ENCODE measurements around the gene NIPAL3.

NIPAL3 gene

GRCh38 chr1:24410750-24411149, 4.9 kb upstream of the NIPAL3 start:
- H4K20me1 ChIP-seq: no peaks in the 10 kb centered on the region
- no peak overlapping the region for H3K27ac ChIP-seq
- H3K36me3 ChIP-seq: no peaks in the 10 kb centered on the region
- no peak overlapping the region for H3K4me3 ChIP-seq
- TF ChIP-seq Cebpa-rat (IDR thresholded peaks at IDR 0.05): no peak
- peaks cover 28% of the 10 kb centered on the region for H3K27me3 ChIP-seq
- H3K4me2 ChIP-seq: no peak overlapping the region
- peaks cover 9% of the 10 kb centered on the region for H3K9me3 ChIP-seq
- H3K4me1 ChIP-seq: peaks cover 10% of the 10 kb centered on the region
- no peak overlapping the region for H3K9ac ChIP-seq

DNA sequence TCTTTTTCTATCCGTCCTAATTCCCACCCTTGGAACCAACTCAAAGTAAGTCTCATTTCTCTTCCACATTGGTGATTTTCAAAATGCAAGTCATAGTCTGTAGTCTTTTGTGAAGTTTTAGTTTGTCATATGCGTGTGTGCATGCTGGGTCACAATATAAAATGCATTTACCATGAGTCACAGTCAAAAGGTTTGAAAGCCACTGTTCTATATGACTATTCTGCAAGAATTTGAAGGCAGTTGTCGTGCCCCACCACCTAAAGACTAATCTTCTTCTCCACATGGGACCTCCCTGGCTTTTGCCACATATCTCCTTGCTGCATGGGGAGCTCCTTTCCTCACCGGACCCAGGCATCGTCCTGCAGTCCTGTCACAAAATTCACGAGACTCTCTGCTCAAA, 3.6 kb upstream of the NIPAL3 start:
- Histone ChIP-seq H3K27ac (no peak overlapping the region), H3K36me3 (no peaks in the 10 kb centered on the region), H3K4me1 (peaks cover 19% of the 10 kb centered on the region), H3K4me3 (no peak overlapping the region), H3K4me2 (no peak overlapping the region), H4K20me1 (peaks cover under 1% of the 10 kb centered on the region; the same call in 1 of the 2 replicates), H3K9me3 (peaks cover 9% of the 10 kb centered on the region), H3K9ac (no peak overlapping the region), H3K27me3 (peaks cover 28% of the 10 kb centered on the region)
- TF ChIP-seq Cebpa-rat (IDR thresholded peaks at IDR 0.05): no peak

DNA sequence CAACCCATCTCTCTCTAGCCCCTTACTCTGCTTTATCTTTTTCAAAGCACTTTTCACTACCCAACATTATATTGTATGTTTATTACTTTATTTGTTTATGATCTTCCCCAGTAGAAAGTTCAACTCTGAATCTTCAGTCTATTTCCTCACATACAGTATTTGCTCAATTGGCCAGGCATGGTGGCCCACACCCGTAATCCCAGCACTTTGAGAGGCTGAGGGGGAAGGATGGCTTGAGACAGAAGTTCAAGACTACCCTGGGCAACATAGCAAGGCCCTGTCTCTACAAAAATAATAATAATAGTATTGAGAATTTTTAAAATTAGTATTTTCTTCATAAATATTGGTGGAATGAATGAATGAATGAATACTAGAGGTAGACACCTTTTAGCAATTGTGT, 3.2 kb upstream of the NIPAL3 start:
- Histone ChIP-seq H4K20me1 (peaks cover 5% of the 10 kb centered on the region), H3K4me1 (peaks cover 23% of the 10 kb centered on the region), H3K27ac (no peak overlapping the region), H3K36me3 (no peaks in the 10 kb centered on the region), H3K4me2 (no peak overlapping the region), H3K27me3 (peaks cover 28% of the 10 kb centered on the region), H3K9me3 (peaks cover 9% of the 10 kb centered on the region), H3K4me3 (no peak overlapping the region), H3K9ac (no peak overlapping the region)
- TF ChIP-seq Cebpa-rat (IDR thresholded peaks at IDR 0.05): no peak

DNA sequence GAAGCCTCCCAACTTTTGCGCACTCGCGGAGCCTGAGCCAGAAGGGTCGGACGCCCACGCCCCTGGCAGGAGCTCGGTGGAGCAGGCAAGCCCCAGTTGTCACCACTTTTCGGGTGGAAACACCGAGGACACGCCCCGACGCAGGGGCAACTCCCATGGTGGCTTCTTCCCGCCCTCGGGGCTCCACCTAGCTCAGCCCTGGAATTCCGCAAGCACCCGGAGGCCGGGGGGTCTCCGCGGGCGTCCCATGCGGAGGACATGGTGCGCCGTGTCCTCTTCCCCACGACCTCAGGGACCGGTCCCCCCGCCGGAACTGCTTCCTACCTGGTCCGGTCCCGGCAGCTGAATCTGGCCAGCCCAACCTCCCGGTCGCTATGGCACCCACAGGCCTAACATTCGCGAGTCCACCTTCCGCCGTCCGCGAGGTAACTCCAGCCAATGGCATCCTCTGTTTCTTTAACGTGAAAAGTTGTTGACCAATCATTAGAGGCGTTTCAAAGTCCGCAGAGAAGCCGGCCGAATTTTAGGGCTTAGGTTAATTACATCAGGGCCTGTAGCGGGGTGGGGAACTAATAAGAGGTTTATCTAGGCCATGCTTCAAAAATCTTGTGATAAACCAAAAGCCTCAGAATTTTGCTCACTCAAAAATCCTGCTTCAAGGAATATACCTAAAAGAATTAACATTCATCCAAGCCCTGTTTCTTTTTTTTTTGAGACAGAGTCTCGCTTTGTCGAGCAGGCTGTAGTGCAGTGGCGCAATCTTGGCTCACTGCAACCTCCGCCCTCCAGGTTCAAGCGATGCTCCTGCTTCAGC, 2.0 kb upstream of the NIPAL3 start, which contains the start of gene STPG1:
TSS of gene STPG1 (minus strand) at position 433 of the 814 bp plus-strand sequence. CDS start 12,394 bp downstream, outside the sequence.
- no peak for TF ChIP-seq Cebpa-rat (IDR thresholded peaks at IDR 0.05)
- H3K4me3 ChIP-seq: peak within 1 kb of the TSS; percentile 68
- H3K4me1 ChIP-seq: peaks cover 28% of the 10 kb centered on the region
- peaks cover 16% of the 10 kb centered on the region for H4K20me1 ChIP-seq
- H3K27ac ChIP-seq: no peak within 1 kb of the TSS
- H3K9me3 ChIP-seq: no peaks in the 10 kb centered on the region
- no peaks in the 10 kb centered on the region for H3K36me3 ChIP-seq
- no peak within 1 kb of the TSS; the same call in 1 of the 2 replicates for H3K9ac ChIP-seq
- H3K27me3 ChIP-seq: peaks cover 28% of the 10 kb centered on the region
- peak within 1 kb of the TSS; percentile 73 for H3K4me2 ChIP-seq

- no peak overlapping the region for H3K9ac ChIP-seq
- peak overlapping the region; percentile 86 for H3K4me2 ChIP-seq
Measured at GRCh38 chr1:24414775-24415333, 748 bp upstream of the NIPAL3 start.

DNA sequence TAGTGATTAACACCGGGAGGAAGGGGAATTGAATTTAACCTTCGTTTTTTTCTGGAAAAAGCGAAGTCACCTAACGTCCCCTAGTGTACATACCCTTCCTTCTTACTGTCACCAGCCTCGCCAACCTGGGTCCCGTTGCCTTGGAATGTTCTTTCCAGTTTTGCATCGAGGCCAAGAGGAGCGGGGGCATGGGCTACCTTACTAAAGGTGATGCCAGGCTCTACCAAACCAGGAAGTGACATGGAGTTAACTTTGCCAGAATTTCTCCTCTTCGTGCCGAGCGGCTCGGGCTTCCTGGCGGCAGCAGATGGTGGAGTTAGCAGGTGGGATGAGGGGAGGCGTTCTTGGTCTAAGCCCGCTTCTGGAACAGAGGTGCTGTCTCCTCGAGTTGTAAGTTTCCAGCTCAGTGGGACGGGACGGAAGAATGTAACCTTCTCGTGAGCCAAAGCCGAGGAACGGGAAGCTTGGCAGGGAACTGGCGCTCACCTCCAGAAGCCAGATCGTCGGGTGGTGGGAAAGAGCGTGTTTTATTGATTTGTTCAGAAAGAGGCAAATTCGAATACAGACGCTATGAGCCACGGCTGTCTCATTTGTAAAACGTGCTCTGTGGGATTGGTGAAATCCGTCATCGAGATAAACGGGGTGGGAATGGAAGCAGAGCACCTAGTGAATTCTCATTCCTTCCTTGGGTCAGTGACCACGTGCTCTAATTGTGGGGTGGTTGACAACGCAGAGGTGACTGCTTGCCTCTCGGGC, 486 bp downstream of the NIPAL3 start:
- H3K4me1 ChIP-seq: peaks cover 28% of the 10 kb centered on the region
- no peaks in the 10 kb centered on the region for H3K9me3 ChIP-seq
- no peak for TF ChIP-seq Cebpa-rat (IDR thresholded peaks at IDR 0.05)
- peaks cover 19% of the 10 kb centered on the region for H3K36me3 ChIP-seq
- peak overlapping the region; percentile 86 for H3K4me2 ChIP-seq
- H3K4me3 ChIP-seq: peak overlapping the region; percentile 75
- peaks cover 28% of the 10 kb centered on the region for H3K27me3 ChIP-seq
- H4K20me1 ChIP-seq: peaks cover 30% of the 10 kb centered on the region
- H3K27ac ChIP-seq: no peak overlapping the region
- peak overlapping the region; percentile 63 for H3K9ac ChIP-seq

More at GRCh38 chr1:24414775-24415333, 748 bp upstream of the NIPAL3 start:
- no peak overlapping the region for H3K27ac ChIP-seq
- H4K20me1 ChIP-seq: peaks cover 29% of the 10 kb centered on the region
- no peak for TF ChIP-seq Cebpa-rat (IDR thresholded peaks at IDR 0.05)
- H3K36me3 ChIP-seq: peaks cover 7% of the 10 kb centered on the region
- peak overlapping the region; percentile 75; the same call in 1 of the 2 replicates for H3K4me3 ChIP-seq
- H3K9me3 ChIP-seq: no peaks in the 10 kb centered on the region
- H3K27me3 ChIP-seq: peaks cover 28% of the 10 kb centered on the region
- peaks cover 28% of the 10 kb centered on the region for H3K4me1 ChIP-seq

GRCh38 chr1:24416666-24417391, 1.2 kb downstream of the NIPAL3 start:
- Histone ChIP-seq H3K36me3 (peaks cover 27% of the 10 kb centered on the region), H3K4me3 (peak overlapping the region; percentile 75), H3K4me1 (peaks cover 28% of the 10 kb centered on the region), H3K9me3 (no peaks in the 10 kb centered on the region), H3K4me2 (peak overlapping the region; percentile 86), H3K27ac (no peak overlapping the region), H3K27me3 (peaks cover 28% of the 10 kb centered on the region), H3K9ac (peak overlapping the region; percentile 63), H4K20me1 (peaks cover 30% of the 10 kb centered on the region)
- no peak for TF ChIP-seq Cebpa-rat (IDR thresholded peaks at IDR 0.05)

DNA sequence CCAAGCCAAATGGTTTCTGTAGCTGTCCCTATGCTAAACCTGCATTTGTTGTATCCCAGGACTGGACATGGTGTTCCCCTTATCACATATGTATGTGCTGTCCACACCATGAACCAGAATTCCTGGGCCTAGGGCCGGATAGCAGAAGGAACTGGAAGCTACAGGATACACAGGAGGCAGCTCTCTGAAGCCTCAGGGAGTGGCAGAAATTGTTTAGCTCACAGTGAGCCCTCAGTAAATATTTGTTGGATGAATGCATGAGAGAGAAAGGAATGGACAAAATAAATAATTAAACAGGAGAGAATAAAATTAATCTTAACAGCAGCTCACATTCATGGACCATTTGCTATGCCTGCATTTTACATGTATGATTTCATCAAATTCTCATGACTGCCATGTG, 2.1 kb downstream of the NIPAL3 start:
- H3K9me3 ChIP-seq: no peaks in the 10 kb centered on the region
- H4K20me1 ChIP-seq: peaks cover 30% of the 10 kb centered on the region
- peaks cover 28% of the 10 kb centered on the region for H3K4me1 ChIP-seq
- H3K27ac ChIP-seq: no peak overlapping the region
- peaks cover 20% of the 10 kb centered on the region for H3K27me3 ChIP-seq
- no peak overlapping the region for H3K4me3 ChIP-seq
- H3K9ac ChIP-seq: no peak overlapping the region
- peak overlapping the region; percentile 86 for H3K4me2 ChIP-seq
- peaks cover 35% of the 10 kb centered on the region for H3K36me3 ChIP-seq
- TF ChIP-seq Cebpa-rat (IDR thresholded peaks at IDR 0.05): no peak

All from BLaER1 (cell line).